Measurements from ENCODE around the gene ZNRD2.

ZNRD2 gene

GRCh38 chr11:65584723-65585171 is 14.5 kb downstream of the ZNRD2 start:
- TF ChIP-seq CTCF (IDR thresholded peaks at IDR 0.05; ENCODE audit: control insufficient read depth, insufficient read depth, low read depth, low read length, missing control alignments): no peak
- H3K4me3 ChIP-seq (ENCODE audit: control insufficient read depth, low read depth, low read length): no peak overlapping the region
- DNase-seq (ENCODE audit: low read depth): no peak

- DNase-seq (ENCODE audit: low read depth): no peak
- H3K4me3 ChIP-seq (ENCODE audit: control insufficient read depth, low read depth, low read length): no peak overlapping the region
- TF ChIP-seq CTCF (IDR thresholded peaks at IDR 0.05; ENCODE audit: control insufficient read depth, insufficient read depth, low read depth, low read length, missing control alignments): no peak
Measured at GRCh38 chr11:65585396-65586246, 15.3 kb downstream of the ZNRD2 start.

- H3K4me3 ChIP-seq (ENCODE audit: control insufficient read depth, low read depth, low read length): no peak overlapping the region
- DNase-seq (ENCODE audit: low read depth): no peak
- no peak for TF ChIP-seq CTCF (IDR thresholded peaks at IDR 0.05; ENCODE audit: control insufficient read depth, insufficient read depth, low read depth, low read length, missing control alignments)
Measured at GRCh38 chr11:65586247-65586630, 16.0 kb downstream of the ZNRD2 start.

- TF ChIP-seq CTCF (IDR thresholded peaks at IDR 0.05; ENCODE audit: control insufficient read depth, insufficient read depth, low read depth, low read length, missing control alignments): no peak
- H3K4me3 ChIP-seq (ENCODE audit: control insufficient read depth, low read depth, low read length): no peak overlapping the region
- DNase-seq (ENCODE audit: low read depth): no peak
Measured at GRCh38 chr11:65586676-65587075, 16.4 kb downstream of the ZNRD2 start.

GRCh38 chr11:65588199-65589054 is 18.1 kb downstream of the ZNRD2 start:
- no peak for DNase-seq (ENCODE audit: low read depth)
- no peak overlapping the region for H3K4me3 ChIP-seq (ENCODE audit: control insufficient read depth, low read depth, low read length)

More at GRCh38 chr11:65588199-65589054, 18.1 kb downstream of the ZNRD2 start:
- peak; percentile 49 for TF ChIP-seq CTCF (IDR thresholded peaks at IDR 0.05; ENCODE audit: control insufficient read depth, insufficient read depth, low read depth, low read length, missing control alignments)
